HG02840 (cell line): Measurements from ENCODE around the gene RPAP2.

Experiments used
- ATAC-seq: cut with Tn5 transposase; IDR thresholded peaks from one replicate; pipeline ENCODE4 v1.9.1; 2021; ENCODE audit warnings: mild to moderate bottlenecking, moderate library complexity, moderate number of reproducible peaks; ENCODE audit not compliant: unreplicated experiment, low FRiP score

RPAP2 gene

DNA sequence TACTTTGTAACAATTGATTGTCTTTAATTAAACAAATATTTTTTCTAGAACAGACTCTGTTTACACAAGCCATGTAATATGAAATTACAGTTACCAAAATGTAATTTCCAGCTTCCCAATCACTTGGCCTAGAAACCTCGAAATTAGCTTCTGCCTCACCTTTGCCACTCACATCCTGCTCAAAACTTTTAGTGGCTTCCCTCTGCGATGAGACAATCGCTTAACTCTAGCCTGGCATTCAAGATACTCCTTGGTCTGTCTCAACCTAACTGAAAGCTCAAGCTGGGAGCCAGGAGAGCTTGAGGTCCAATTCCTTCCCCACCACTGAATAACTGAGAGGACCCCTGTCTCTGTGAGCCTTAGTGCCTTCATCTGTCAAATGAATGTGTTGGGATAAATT lies 145.0 kb downstream of the RPAP2 start:
- no peak for ATAC-seq

- ATAC-seq = no peak
Measured at GRCh38 chr1:92444351-92444750, 145.5 kb downstream of the RPAP2 start.

- ATAC-seq = no peak
Measured at GRCh38 chr1:92445865-92446264, 147.0 kb downstream of the RPAP2 start.

- no peak for ATAC-seq
Measured at GRCh38 chr1:92446546-92446945, 147.7 kb downstream of the RPAP2 start.

- no peak for ATAC-seq
Measured at GRCh38 chr1:92447033-92447681, 148.3 kb downstream of the RPAP2 start.

GRCh38 chr1:92447976-92448375 lies 149.1 kb downstream of the RPAP2 start:
- ATAC-seq = no peak
